Ecto neural progenitor cell (in vitro differentiated cells): Measurements from ENCODE around the gene CHRNA9.

Experiments
- DNase-seq: peaks from one replicate; pipeline ENCODE4 v3.0.0-alpha.2; 2018; ENCODE audit warnings: low spot score

The CHRNA9 gene

GRCh38 chr4:40347472-40347871 lies 12.3 kb downstream of the CHRNA9 start:
- no peak for DNase-seq

DNA sequence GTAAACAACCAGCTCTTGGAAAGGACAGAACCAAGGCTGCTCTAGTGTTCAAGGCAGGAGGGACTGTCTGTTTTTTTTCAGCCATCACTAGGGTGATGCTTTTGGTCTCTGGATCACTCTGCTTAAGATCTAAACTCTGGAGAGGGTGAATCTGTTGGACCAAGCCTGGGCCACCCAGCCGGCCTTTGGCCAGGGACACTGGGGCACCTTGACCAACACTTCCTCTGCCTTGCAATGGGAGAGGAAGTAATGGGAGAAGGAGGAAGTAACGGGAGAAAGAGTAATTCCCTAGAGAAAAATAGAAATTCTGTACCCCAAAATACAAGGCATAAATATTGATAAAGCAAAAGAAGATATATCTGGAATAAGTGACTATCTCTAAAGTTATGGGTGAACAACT lies 12.9 kb downstream of the CHRNA9 start:
- DNase-seq, result no peak

GRCh38 chr4:40349561-40350198 lies 14.5 kb downstream of the CHRNA9 start:
- no peak for DNase-seq

DNA sequence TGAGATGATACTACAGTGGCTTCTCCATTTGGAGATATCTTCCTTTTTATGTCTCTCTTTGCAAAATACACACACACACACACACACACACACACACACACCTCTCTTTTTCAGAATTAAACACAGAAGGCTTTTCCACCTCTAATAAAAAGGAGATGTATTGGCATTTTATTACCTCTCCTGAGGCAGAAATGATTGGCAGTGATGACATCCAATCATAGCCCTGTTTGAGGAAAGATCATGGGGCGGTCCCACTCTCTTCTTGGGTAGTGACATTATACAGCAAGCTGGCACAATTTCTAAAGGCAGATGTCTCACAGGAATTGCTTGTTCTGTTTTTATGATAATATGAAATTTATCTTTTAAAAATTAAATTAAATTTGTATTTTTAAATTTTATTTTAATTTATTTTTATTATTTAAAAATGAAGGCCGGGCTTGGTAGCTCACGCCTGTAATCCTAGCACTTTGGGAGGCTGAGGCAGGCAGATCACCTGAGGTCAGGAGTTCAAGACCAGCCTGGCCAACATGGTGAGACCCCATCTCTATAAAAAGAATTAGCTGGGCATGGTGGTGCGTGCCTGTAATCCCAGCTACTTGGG lies 15.6 kb downstream of the CHRNA9 start:
- no peak for DNase-seq

DNA sequence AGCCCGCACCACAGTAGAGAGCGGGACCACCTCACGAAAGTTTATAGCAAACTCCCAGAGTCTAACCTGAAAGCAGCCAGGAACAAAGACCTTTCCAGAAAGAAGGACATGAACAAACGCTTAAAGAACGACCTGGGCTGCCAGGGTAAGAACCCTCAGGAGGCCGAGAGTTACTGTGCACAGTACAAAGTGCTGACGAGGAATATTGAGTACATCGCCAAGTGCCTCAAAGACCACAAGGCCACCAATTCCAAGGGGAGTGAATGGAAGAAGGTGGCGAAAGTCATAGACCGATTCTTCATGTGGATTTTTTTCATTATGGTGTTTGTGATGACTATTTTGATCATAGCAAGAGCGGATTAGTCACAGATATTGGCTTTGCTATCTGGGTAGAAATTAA lies 19.0 kb downstream of the CHRNA9 start:
- DNase-seq, result no peak

- DNase-seq, result no peak
These were observed 20.0 kb downstream of the CHRNA9 start for GRCh38 chr4:40355131-40355530.

DNA sequence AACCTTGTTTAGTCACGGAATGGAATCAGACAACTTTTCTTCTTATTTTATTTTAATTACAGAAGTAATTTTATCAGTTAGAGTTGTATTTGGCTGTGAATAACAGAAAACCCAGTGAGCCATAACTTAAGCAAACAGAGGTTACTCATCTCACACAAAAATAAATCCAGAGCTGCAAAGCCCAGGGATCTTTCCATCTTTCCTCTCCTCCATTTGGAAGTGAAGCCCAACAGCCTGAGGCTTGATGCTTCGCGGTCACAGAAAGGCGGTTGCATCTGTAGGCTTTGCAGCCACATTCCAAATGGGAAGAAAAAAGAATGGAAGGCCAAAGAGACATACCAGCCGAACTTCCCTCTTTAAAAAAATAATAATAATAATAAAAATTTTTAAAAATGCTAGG lies 22.6 kb downstream of the CHRNA9 start:
- no peak for DNase-seq

DNA sequence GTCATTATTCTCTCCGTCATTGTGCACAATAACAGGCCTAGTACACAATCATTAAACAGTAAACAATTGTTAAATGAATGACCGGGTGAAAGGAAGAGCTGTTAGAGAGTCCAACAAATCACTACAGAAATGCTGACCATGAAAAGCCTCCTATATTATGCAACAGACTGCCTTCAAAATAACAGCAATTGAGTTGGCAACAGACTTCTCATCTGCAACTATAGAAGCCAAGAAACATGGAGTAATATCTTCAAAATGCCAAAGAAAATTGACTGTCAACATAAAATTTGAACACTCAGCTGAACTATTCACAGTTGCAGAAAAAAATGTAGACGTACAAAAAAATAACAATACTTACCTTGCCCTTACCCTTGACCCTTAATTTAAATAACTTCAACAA lies 26.2 kb downstream of the CHRNA9 start:
- DNase-seq, result no peak

DNA sequence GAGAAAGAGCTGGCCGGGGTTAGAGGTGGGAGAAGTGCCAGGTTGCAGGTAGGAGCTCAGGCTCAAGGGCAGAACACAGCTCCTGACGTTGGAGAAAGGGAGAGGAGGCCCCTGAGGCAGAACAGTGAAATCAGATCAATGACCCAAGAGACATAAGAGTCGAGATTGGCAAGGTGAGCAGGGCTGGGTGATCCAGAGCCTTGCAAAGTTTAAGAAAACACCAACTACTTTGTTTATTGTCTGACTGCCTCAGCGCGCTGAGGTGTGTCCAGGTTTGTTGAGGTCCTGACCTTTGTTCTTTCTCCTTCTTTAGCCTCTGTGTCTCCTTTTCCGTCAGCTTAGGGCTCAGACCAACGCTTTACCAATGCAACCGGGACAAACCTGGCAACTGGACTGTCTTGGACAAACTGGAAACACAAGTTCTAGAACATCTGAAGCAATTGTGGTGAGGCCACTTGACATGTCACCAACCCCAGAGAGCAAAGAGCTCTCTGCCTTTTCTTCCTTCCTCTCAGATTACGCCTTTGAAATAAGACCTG lies 28.3 kb downstream of the CHRNA9 start:
- no peak for DNase-seq

DNA sequence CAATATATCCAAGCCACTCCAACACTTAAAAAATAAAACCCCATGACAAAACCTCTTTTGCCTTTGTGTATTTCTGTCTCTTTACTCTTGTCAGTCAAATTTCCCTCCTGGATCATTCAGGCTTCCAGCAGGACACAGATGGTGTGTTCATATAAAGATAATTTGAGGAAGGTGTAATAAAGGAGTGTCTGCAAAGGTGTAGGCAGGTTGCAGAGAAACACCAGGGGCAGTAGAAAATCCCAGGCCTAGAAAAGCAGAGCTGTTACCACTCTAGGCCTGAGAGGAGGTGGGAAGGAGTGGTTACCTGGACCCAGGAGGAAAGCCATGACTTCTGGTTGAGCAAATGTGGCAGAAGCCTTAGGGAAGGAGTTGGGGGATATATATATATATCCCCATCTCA lies 28.8 kb downstream of the CHRNA9 start:
- DNase-seq, result no peak

GRCh38 chr4:40365766-40366165 lies 30.6 kb downstream of the CHRNA9 start:
- no peak for DNase-seq

DNA sequence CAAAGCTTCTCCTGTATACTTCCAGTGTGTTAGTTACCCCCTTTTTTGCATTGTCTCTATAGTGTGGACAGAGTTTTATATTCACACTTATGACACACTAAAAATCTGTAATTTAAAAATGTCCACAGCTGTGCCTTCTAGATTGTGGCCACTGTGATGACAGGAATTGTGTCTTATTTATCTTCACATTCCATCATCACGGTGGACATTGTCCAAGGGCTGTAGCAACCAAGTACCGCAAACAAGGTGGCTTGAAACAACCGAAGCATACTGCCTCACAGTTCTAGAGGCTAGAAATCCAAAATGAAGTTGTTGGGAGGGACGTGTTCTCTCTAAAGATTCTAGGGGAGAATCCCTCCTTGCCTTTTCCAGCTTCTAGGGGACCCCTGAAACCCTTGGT lies 32.3 kb downstream of the CHRNA9 start:
- DNase-seq, result no peak

GRCh38 chr4:40369437-40370274 lies 34.5 kb downstream of the CHRNA9 start:
- DNase-seq, result no peak

DNA sequence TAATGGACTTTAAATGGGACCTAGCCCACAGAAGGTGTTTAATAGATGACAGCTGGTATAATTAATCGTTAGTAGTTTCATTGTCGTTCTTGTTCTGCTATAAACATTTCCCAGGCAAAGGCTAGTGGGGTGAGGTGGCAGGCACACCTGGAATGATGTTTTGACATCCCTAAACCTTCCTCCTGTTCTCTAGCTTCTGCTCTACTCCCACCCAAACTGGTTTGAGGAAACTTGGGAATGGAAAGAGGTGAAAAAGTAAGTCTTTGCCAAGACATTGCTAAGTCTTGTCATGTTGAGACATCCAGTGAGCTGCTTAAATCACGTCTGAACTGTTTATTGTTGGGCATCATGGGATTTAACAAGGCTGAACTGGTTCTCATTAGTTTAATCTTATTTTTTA lies 37.5 kb downstream of the CHRNA9 start:
- DNase-seq, result no peak

DNA sequence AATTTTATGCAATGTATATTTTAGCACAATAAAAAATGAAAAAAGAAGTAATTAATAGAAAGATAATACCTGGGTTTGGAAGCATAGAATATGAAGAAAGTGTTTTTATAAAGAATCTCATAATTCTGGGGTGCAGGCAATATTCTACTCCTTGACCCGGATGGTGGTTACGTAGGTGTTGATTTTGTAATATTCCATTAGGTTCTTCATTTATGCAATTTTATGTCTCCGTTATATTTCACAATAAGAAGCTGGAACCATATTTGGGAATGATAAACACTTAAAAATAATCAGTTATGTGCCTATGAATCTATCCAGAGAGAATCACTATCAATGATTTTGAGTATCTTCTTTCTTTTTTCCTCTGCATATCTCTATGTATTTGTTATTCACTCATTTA lies 38.5 kb downstream of the CHRNA9 start:
- DNase-seq, result no peak

- DNase-seq, result no peak
These were observed 40.0 kb downstream of the CHRNA9 start for GRCh38 chr4:40375095-40375494.

- no peak for DNase-seq
These were observed 40.5 kb downstream of the CHRNA9 start for GRCh38 chr4:40375620-40376019.

- DNase-seq, result no peak
These were observed 42.6 kb downstream of the CHRNA9 start for GRCh38 chr4:40377512-40378365.

- no peak for DNase-seq
These were observed 43.5 kb downstream of the CHRNA9 start for GRCh38 chr4:40378619-40379018.

GRCh38 chr4:40379248-40379647 lies 44.1 kb downstream of the CHRNA9 start:
- DNase-seq, result no peak

DNA sequence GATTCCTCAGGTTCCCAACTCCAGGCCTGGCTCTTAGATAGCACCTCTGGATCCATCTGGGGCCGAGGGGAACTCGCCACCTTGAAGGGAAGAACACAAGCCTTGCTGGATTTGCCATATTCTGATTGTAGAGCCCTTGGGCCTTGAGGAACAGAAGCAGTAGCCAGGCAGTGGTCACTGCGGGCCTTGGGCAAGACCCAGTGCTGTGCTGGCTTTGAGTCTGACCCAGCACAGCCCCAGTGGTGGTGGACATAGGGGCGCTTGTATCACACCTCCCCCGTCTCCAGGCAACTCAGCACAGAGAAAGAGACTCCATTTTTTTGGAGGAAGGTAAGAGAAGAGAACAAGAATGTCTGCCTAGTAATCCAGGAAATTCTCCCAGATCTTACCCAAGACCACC lies 45.5 kb downstream of the CHRNA9 start:
- DNase-seq, result no peak

- no peak for DNase-seq
These were observed 53.1 kb downstream of the CHRNA9 start for GRCh38 chr4:40388239-40388638.
